GM18505 (cell line): ENCODE results near the gene TMEM39B.
"Not testable (repeated sequence)": the region's sequence is repeated elsewhere in the genome, so short reads cannot be mapped to it uniquely, and the experiment has no call there.

Experiments used
- ATAC-seq: cut with Tn5 transposase; IDR thresholded peaks from one replicate; pipeline ENCODE4 v1.9.1; 2021; ENCODE audit not compliant: unreplicated experiment
- POLR2A ChIP-seq: IDR thresholded peaks from 4 replicates; pipeline ENCODE4 v1.6.1; 2011; ENCODE audit warnings: borderline replicate concordance; ENCODE audit not compliant: insufficient read depth, insufficient read length; ENCODE audit errors: extremely low read depth

The TMEM39B gene

DNA sequence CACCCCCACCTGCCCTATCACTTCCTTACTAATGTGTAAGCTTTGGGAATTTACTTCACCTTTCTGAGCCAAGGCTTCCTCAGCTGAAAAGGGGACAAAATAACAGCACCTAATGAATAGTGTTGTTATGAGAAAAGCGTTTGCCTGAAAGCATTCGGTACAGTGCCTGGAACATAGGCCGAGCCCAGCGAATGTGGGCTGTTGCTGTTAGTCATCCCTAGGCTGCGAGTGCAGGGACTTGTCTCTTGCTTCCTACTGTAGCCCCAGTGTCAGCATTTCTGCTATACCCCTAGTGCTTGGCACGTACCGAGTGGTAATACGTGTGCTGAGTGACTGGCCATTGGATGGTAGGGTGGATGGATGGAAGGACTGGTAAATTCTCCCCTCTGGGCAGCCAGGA is 18.4 kb downstream of the TMEM39B start:
- TF ChIP-seq POLR2A: no peak
- ATAC-seq: no peak

DNA sequence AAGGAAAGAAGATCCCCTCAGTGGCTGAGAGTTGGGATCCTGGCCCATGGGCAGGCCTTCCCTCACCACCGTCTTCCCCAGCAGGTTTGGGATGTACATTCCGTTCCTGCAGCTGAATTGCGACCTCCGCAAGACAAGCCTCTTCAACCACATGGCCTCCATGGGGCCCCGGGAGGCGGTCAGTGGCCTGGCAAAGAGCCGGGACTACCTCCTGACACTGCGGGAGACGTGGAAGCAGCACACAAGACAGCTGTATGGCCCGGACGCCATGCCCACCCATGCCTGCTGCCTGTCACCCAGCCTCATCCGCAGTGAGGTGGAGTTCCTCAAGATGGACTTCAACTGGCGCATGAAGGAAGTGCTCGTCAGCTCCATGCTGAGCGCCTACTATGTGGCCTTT is 18.9 kb downstream of the TMEM39B start:
- ATAC-seq: no peak
- no peak for TF ChIP-seq POLR2A

DNA sequence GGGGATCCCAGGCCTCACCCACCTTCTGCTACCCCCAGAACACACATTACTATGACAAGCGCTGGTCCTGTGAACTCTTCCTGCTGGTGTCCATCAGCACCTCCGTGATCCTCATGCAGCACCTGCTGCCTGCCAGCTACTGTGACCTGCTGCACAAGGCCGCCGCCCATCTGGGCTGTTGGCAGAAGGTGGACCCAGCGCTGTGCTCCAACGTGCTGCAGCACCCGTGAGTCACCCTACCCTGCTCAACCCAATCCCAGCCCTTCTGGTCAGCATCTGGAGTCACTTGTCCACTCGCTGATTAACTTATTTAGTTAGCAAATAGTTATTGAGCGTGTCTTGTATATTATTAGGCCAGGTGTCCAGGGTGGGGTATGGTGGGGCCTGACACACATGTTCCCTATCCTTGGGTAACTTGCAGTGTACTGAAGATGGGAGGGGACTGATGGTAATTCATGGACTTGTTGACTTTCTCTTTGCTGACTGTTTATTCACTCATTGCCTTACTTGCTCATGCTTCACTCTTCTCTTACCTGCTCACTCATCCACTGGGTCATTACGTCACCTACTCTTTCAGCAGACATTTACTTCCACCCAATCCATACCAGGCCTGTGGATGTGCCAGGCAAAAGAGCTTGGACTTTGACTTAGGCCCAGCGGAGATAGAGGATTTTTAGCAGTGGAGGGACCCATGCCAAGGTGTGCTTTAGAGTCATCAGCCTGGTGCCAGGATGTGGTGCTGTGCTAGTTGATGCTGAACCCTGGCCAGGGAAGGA is 22.2 kb downstream of the TMEM39B start:
- no peak for TF ChIP-seq POLR2A
- no peak for ATAC-seq

DNA sequence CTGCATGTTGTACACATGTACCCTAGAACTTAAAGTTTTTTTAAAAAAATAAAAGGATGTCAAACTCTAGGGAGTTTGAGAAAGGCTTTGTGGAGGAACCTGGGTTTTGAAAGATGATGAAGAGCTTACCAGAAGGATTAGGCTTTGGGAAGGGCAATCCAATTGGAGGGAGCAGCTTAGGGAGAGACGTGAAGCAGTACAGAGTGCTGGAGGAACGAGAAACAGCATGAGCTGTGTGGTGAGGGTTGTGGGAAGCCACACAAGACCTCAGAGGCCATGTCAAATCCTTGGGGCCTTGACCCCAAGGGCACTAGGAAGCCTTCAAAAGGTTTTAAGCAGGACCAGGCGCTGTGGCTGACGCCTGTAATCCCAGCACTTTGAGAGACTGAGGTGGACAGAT is 26.7 kb downstream of the TMEM39B start:
- ATAC-seq: no peak
- no peak for TF ChIP-seq POLR2A

DNA sequence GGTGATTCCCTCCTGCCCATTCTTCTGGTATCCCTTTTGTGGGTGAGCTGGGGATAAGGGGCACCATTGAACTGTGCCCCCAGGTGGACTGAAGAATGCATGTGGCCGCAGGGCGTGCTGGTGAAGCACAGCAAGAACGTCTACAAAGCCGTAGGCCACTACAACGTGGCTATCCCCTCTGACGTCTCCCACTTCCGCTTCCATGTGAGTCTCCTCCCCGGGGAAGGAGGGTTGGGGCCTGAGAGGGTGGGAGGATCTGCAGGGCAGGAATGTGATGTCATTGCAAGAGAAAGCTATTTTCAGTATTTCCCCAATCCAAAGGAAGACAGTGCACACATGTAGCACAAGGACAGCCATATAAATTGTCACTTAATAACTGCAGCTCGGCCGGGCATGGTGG is 27.6 kb downstream of the TMEM39B start:
- no peak for ATAC-seq
- no peak for TF ChIP-seq POLR2A

DNA sequence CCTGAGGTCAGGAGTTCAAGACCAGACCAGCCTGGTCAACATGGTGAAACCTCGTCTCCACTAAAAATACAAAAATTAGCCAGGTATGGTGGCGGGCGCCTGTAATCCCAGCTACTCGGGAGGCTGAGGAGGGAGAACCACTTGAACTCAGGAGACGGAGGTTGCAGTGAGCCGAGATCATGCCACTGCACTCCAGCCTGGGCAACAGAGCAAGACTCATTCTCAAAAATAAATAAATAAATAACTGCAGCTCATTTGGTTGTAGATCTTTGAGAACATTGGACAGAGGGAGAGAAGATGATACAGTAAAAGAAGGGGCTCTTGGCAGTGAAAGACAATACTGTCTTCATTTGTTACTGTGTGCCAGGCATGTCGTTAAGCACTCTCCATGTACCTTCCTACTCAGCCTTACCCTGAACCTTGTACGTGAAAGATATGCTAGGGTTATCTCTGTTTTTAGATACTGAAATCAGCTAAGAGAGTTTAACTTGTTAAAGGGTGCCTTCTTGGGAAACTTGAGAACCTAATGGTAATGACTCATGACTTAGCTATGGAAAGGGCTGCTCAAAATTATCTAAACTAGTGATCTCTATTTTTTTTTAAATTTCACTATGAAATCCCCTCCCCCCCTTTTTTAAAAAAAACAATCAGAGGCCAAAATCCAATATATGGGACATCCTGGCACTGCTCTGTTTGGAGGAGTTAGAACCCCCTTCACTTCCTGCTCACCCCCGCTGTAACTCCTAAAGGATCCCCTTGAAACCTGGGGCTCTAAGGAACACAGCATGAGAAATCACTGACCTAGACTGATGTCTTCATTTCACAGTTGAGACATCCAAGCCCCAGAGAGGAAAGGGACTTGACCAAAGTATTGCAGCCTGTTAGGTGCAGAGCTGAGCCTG is 28.3 kb downstream of the TMEM39B start:
- no peak for ATAC-seq

DNA sequence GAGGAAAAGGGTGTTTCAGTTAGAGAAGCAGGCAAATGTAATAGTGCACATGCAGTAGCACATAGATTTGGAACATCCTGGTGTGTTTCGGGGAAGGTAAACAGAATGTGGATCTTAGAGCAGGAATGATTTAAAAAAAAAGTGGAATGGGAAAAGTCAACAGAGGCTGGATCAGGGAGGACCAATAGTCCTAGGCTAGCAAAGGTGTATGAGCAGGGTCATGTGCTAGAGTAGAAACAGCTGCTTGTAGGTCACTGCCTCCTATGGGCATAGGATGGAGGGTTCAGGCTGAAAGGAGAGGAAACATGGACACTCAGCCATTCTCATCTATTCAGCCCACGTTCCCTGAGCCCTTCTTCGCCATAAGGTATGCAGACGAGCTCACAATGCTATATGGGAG is 31.4 kb downstream of the TMEM39B start:
- no peak for TF ChIP-seq POLR2A
- ATAC-seq: no peak

More for the DNA sequence above, 28.3 kb downstream of the TMEM39B start:
- TF ChIP-seq POLR2A: no peak

DNA sequence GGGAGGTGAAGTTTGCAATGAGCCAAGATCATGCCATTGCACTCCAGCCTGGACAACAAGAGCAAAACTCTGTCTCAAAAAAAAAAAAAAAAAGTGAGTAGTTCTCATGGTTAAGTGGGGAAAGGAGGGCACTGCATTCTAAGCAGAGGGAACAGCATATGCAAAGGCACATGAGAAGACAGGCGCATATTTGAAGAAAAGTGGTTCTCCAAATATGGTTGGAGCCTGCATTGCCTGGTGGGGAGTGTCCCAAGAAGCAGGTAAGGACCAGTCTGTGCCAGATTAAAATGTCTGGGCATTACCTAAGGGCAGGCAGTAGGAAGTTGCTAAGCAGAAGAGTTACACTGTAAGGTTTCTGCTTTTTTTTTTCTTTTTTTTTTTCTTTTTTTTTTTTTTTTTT is 32.6 kb downstream of the TMEM39B start:
- TF ChIP-seq POLR2A: no peak
- ATAC-seq: no peak

DNA sequence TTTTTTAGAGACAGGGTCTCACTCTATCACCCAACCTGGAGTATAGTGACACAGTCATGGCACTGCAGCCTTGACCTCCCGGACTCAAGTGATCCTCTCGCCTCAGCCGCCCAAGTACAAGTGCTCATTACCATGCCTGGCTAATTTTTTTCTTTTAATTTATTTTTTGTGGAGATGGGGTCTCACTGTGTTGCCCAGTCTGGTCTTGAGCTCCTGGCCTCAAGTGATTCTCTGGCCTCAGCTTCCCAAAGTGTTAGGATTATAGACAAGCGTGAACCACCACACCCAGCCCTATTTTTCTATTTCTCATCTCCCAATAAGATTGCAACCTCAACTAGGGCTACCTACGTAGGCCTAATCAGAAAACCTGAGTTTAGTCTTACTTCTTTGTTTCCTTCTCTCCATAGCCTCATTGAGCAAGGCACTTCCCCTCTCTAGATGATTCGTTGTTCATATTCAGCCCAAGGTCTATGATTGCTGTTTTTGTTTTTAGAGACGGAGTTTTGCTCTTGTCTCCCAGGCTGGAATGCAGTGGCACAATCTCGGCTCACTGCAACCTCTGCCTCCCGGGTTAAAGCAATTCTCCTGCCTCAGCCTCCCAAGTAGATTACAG is 34.0 kb downstream of the TMEM39B start:
- no peak for ATAC-seq
- TF ChIP-seq POLR2A: no peak

DNA sequence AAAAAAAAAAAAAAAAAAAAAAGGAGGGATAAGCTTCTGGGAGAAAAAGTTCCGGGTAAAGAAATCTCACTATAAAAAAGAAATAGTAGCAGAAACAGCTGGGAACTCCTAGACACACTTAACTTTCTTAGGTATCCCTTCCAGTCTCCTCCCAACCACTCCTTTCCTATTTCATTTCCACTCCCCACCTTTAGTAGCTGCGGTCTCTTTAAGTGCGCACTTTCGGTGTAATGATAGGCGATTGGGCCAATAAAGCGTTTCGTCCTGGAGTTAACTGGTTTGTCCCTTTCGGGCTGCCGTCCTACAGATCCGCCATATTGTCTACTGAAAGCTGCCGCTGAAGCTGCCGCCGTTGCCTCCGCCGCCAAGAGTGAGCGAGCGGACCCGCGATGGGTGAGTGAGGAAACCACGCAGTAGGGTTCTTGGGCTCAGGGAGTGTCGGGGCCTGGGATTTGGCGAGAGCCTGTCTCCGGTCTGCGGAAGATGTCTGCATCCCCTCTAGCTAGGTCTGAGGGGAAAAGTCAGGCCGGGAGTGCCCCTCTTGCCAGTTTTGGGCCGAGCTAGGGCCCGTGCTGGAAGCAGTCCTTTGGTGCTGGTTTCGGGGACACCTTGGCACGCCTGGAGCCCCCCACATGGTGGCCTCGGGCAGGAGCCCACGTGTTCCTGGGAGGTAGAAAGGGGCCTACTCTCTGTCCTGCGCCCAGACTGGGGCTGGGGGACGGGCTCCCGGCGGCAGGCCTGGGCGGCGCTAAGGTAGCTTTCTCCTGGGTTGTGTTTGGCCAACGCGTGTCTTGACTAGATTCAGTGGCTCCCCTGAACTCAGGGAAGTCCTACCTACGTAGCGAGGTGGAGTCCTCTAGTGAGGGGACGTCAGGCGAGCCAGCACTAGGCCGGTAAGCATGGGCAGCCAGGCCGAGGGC is 35.3 kb downstream of the TMEM39B start, which contains the start of gene KPNA6:
TSS of gene KPNA6 (plus strand) at position 315 of the 920 bp plus-strand sequence. CDS start at position 390, 75 bp downstream.
- ATAC-seq: peak; percentile 52
- TF ChIP-seq POLR2A: peak; percentile 60

DNA sequence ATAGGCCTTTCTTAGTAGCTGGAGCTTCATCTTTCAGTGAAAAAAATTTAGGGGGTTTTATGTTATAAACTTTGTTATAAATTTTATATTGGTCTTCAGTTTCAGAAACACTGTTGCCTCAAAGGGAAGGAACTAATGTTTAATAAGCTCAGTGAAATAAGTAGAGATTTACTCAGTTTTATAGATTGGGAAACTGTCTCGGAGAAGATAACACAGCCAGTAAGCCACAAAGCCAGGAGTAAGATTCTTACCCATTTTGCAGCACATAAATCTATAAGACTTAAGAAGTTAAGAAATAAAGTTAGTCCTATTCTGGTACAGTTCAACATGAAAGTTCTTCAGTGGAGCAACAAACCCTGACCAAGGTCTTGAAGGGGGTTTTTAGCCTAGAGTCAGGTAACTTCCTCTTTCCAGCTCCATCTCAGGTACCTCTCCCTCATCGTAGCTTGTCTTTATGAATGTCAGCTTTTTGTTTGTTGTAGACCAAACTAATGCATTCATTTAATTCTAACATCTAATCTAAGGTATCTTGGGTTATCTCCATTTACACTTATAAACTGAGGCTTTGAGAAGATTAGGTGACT is 38.4 kb downstream of the TMEM39B start:
- no peak for ATAC-seq
- TF ChIP-seq POLR2A: no peak

DNA sequence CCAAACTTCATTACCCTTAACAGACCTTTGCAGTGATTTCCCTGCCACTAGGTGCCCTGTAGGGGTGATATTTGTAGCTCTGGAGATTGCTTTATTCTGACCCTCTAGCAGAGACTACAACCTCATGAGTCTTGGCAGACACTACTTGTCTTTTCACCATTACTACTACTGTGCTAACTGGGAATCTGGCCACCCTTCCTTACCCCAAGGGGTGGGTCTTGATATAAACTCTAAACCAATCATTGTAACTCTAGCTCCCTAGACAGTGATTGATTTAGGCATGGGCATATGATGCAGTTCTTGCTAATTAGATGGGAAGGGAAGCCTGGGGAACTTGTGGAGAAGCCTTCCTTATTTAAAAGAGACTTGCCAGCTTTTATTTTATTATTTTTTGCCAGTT is 39.0 kb downstream of the TMEM39B start:
- no peak for TF ChIP-seq POLR2A
- no peak for ATAC-seq

DNA sequence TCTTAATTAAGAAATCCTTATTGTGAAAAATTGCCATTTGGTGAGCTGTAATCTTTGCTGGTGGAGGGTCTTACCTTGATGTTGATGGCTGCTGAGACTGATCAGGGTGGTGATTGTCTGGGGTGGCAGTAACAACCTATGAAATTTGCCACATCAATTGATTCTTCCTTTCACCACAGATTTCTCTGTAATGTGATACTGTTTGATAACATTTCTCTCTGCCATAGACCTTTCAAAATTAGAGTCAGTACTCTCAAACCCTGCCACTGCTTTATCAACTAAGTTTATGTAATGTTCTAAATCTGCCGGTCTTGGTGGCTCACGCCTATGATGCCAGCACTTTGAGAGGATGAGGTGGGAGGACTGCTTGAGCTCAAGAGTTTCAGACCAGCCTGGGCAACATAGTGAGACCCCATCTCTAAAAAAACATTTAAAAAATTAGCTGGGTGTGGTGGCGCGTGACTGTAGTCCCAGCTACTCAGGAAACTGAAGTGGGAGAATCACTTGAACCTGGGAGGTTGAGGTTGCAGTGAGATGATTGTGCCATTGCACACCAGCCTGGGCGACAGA is 40.2 kb downstream of the TMEM39B start:
- TF ChIP-seq POLR2A: no peak
- ATAC-seq: no peak

DNA sequence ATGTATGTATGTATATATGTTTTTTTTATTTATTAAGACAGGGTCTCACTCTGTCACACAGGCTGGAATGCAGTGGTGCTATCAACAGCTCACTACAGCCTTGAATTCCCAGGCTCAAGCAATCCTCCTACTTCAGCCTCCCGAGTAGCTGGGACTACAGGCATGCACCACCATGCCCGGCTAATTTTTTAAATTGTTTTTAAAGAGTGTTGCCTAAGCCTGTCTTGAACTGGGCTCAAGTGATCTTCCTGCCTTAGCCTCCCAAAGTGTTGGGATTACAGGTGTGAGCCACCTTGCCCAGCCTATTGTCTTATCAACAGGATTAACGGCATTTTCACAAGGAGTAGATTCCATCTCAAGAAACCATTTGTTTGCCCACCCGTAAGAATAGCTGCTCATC is 40.7 kb downstream of the TMEM39B start:
- not testable (repeated sequence) for ATAC-seq
